GM21786 (cell line): ENCODE measurements around the gene LARGE1.

Source experiments
- ATAC-seq: cut with Tn5 transposase; IDR thresholded peaks from one replicate; pipeline ENCODE4 v1.9.1; 2021; ENCODE audit not compliant: unreplicated experiment

LARGE1 gene

DNA sequence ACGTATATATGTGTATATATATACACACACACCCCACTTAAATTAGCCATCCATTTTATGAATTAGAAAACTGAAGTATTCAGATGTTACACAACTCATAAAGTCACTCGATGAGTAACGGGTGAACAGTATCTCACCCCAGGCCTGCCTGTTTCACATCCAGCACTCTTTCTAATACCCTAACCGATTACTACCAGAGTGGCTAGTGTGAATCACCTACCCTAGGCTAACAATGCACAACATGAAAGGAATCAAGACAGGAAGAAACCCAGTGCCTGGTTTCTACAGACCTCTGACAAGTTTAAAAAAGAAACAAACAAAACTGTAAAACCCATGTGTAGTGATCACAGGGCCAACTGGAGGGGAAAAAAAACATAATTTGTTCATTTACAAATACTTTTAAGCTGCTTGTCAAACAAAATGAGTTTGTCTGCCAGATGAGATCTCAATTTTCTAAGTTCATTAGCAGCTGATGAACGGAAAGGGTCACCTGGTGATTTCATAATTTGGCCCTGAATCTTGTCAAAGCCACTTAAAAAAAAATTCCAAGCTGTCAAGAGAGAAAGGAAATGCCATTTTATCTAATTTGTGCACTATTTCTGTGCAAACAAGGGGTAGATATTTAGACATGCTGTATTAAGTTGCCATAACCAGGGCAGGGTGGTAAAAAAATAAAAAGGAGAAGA lies 134.8 kb downstream of the LARGE1 start:
- ATAC-seq, result no peak

DNA sequence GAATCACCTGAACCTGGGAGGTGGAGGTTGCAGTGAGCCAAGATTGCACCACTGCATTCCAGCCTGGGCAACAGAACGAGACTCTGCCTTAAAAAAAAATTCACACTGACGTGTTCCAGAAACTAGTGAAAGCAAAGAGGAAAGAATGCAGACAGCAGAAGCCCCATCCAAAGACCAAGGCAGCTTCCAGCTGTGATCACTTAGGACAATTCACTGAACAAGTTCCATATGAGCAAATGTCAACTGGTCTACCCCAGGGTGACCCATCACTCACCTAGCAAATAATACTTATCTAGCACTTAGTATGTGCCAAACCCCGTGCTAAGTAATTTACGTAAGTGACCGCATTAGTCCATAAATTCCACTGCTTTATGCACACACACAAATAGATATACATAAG lies 138.9 kb downstream of the LARGE1 start:
- ATAC-seq, result no peak

DNA sequence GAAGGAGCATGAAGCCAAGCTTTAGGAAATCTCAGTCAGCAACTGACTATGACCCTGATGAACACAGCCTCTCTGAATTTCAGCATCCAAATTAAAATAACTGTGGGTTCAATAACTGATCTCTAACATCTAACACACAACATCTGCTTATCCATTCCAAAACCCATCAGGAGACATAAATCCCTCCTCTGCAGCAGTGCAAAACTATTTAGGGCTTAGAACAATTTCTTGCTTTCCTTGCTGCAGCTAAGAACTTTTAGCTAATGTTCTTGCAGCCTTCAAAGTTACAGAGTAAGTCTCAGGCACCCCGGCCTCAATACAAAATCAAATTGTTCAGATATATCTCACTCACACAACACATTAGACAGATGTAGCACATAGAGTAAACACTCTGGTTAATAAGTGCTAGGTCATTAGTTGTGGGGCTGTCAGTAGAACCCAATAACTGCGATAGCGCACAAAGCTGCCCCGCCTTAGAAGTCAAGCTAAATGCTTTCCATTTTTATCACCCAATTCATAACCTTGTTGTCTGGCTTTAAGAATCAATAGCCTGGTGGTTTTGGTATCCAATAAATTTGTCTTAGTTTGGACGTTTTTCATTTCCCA lies 139.6 kb downstream of the LARGE1 start:
- ATAC-seq, result no peak

DNA sequence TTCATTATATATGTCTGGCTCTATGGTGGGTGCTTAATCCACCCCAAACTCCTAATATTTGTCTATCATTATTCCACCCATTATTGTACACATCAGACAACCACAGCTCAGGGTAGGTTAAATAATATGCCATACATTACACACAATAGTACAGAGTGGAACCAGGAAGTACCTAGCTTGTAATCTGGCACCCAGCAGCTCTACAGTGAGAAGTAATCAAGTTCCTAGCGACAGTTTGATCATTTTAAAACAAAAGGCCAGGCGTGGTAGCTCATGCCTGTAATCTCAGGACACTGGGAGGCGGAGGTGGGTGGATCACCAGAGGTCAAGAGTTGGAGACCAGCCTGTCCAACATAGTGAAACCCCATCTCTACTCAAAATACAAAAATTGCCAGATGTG lies 141.0 kb downstream of the LARGE1 start:
- no peak for ATAC-seq

DNA sequence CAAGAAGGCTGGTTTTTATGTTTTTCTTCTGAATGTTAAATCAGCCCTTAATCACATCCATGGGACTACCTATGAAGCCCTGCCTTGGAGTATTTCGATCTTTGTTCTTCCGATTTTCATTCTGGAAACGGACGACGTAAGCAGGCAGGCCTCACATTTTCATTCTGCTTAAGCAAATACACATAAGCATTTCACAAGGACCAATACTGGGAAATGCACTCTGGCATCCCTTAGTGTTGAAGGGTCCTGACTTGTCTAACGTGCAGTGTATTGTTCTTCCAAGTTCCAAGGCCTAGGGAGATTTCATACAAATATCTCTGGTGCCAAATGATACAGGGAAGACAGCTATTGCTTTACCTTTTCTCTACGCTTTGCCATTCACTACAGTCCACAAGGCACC lies 143.8 kb downstream of the LARGE1 start:
- no peak for ATAC-seq

DNA sequence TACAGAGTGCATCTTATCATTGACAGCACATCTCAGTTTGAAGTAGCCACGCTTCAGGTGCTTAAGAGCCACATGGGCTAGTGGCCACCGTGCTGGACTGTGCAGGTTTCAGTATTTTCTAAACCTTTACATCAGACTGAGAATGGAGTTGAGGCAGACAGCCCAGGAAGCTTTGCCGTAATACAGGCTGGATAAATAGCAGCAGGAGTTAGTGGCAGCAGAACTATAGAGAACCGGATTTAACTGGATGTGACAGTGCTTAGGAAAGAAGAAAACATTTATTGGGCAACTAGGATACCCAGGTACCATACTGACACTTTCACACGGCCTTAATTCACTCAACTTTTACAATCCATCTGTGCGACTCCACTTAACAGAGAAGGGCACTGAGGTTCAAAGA lies 145.5 kb downstream of the LARGE1 start:
- no peak for ATAC-seq

DNA sequence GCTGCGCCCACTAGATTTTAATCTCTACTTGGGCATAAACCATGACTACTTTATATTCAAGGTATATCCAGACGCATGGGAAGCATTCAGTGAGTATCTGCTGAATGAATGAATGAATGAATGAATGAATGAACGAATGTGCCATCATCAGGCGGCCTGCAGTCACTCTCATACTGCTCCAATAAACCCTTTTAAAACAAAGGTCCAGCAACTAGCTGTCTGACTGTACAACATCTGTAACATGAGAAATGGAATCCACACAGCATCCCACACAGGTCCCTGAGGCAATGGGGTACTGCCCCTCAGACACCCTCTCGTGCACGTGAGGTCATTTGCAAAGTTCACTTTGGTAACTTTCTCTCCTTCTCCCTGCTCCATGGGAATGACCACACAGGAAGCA lies 147.5 kb downstream of the LARGE1 start:
- no peak for ATAC-seq

DNA sequence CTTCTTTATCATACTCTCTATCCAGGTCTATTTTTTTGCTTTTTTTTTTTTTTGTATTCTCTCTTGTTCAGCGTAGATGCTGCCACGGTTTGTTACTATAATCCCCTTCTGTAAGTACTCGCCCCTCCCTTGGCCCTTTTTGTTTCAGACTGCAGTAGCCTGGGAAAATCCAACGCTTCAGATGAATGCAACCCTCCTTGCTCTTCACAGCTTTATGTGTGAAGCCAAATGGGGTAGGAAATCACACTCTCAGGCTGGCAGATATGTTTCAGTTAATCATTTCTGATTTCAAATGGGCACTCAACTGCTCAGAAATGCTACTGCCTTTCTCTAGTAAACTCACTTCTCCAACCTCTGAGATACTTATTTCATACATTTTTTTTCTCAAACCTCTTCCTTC lies 149.1 kb downstream of the LARGE1 start:
- no peak for ATAC-seq

DNA sequence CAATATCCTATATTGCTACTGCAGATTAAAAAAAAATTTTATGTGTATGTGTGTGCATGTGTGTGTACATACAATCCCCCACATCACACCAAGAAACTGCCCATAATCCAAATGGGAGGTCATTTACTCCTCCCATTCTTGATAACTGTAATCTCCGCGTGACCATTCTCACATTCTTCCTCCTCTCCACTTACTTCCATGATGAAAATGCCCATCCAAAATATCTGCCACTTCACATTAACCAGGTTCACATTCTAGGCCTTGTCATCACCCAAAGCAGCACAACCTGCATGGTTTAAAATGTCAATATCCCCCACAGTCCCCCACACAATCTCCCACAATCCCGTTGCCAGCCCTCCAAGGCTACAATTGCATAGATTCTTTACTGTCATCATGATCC lies 149.6 kb downstream of the LARGE1 start:
- ATAC-seq, result no peak

DNA sequence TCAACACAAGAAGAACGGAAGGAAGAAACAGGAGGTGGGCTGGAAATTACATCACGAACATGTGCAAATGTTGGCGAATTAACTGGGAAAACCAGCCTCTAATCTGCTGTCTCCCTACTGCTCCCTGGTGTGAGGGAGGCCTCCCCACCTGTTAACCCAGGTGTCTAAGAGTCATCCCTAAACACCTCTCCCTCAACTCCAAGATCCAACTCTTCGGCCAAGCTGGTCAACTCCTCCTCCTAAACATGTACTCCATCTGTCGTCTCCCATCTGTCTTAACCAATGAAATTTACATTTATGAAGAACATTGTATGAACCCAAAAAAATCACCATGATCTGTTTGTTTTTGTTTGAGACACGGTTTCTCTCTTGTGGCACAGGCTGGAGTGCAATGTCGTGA lies 154.2 kb downstream of the LARGE1 start:
- no peak for ATAC-seq

DNA sequence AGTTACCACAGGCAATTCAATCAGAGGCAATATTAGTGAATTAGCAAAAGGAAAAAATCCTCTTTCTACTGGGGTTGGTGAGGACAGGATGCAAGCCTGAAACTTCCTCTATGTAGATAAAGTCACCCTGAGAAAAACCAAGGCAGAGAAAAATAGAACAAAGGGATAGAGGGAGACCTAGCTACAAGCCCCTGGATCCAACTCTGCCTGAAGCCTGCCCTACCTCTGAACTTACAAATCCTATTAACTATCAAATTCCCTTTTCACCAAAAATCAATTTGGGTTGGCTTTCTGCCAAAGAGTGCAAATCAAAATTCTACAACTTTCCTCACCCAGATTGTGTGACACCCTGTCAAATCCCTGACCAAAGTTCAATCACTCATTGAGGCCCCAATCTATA lies 161.3 kb downstream of the LARGE1 start:
- no peak for ATAC-seq

DNA sequence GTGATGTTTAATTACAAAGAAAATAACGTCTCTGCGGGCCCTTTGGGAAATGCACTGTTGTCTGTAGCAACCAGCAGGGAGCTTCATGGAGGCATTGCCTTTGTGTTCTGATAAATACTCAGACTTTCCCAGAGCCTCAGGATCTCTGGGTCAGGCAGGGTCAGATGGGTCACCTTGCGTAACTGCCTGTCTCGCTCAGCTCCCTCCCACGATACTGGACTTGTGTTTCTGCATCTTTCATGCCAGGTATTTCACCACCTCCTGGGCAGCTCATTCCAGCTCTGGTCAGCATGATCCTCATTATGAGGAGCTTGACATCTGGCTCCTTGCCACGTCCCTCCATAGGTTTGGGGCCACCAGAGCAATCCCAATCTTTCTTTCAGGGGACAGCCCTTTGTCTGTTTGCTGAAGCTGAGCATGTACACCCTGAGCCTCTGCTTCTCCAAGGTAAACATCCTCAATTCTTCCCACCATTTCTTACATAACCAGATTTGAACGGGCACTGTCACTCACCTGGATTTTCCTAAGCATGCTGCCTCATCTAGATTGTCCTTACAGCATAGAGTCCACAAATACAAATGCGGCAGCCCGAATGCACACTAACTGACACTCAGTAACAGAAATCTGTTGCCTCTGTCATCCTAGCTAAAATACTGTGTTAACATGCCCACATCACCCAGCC lies 162.3 kb downstream of the LARGE1 start:
- no peak for ATAC-seq

DNA sequence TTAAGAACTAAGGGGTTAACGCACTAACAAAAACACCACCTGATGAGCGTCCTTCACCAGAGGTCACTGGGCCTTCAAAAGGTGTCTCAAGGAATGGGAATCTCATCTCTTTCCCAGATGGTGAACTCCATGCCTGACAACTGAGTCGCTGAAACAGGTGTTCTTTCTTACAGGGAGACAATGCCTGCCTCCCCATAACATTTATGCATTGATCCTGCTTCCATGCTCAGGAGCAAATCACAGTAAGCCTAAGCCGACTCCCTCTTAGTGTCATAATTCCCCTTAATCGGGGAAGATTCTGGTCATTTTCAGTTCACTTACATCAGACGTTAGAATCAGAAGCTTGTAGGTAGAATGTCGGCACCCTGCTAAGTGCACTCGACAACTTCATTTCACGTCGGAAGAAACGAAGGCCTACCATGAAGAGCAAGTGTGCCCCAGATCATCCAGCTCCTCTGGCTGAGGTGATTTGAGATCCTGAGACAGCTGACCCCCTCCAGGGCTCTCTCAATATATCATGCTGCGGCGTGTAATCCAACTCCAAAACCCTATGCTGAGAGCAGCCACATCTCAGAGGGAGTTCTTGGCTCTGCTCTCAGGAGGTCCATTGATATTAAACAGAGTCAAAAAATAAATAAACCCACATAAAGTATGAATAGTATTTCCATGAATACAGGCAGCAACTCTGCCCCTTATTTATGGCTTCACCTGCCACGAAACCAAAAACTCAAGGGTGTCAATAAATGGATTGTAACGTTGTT lies 163.1 kb downstream of the LARGE1 start:
- ATAC-seq, result no peak

DNA sequence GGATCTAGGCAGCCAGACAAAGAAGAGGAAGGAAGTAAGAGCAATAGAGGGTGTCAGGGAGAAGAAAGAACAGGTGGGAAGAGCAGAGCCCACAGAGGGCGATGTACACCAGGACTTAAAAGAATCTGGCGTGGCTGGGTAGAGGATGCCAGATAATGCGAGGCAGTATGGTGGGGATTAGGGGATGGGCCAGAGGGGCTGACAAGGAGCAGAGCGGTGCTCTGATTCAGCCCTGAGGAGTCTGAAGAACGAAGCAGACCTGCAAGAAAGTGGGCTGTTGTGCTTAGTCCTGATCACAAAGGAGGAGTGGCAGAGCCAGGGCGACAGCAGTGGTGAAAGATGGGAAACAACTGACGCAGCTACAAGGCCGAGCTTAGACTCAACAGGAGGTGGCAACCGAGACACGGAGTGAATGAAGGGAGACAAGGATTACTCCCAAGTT lies 163.7 kb downstream of the LARGE1 start:
- ATAC-seq, result no peak

DNA sequence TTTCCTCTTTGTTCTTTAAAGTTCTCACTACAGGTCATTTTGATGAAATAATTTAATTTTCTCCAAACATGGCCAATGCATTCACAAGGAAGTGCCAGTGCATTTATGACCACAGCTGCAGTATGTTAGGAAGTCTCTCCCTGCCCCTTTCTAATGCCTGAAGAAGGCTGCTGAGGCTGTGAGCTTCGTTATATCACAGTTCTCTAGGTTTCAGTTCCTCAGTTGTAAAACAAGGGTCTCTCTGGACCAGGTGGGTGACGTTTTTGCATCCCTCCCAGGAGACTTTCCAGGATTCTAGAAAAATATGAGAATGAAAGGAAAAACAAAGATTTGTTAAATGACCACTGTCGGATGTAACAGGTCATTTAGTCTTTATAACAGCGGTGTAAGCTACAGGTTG lies 171.6 kb downstream of the LARGE1 start:
- ATAC-seq, result no peak

DNA sequence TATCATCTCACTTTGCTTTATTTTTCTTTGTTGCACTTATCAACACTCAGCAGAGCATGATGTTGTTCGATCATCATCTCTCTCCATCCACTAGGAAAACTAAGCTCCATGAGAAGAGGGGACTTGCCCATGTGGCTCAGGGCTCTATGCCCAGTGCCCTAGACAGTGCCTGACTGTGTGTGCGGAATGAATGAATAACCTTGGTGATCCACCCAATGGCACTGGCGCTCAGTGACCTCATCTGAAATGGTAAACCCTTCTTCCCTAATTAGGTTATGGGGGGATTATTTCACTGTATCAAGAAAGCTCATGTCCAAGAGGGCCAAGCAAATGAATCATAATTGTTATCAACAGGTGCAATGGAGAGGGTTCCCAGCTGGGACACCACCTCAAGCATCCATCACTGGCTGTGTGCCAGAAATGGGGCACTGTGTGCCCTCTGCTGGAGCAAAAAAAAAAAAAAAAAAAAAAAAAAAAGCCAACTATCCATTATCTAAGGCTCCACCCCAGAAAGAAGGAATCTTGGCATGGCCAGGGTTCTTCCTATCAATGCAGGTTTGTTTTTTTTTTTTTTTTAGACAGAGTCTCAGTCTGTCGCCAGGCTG lies 172.6 kb downstream of the LARGE1 start:
- ATAC-seq, result no peak

DNA sequence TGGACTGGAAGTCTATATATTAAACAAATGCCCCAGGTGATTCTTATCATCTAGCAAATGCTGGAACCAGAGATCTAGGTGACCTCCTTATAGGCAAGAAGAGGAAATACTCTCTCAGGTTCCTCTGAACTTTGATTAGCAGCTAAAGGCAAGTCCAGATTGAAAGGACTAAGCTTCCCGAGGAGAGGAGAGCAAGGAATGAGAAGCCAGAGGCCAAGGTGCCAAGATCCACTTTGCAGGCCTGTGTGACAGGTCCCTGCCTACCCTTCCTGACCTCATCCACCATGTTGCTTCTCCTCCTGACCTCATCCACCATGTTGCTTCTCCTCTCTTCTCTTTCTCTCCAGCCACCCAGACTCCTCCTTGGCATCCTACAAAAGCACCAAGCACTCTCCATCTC lies 173.2 kb downstream of the LARGE1 start:
- ATAC-seq, result no peak

DNA sequence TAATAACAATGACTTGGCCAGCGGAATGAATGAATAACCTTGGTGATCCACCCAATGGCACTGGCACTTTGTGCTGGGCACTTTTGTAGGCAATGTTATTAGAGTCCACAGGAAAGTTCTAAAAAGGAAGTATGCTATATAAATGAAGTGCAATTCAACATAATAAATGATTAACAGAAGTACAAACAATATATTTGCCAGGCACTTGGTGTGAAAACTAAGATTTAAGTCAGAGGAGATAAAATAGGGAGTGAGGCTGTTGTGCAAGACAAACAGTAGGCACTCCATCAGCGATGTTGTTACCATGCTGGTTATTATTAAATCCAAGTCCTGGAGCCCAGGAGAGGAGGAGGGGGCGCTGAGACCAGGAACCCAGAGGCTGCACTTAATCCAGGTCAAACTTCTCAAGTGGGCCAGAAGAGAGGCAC lies 173.8 kb downstream of the LARGE1 start:
- ATAC-seq, result no peak

DNA sequence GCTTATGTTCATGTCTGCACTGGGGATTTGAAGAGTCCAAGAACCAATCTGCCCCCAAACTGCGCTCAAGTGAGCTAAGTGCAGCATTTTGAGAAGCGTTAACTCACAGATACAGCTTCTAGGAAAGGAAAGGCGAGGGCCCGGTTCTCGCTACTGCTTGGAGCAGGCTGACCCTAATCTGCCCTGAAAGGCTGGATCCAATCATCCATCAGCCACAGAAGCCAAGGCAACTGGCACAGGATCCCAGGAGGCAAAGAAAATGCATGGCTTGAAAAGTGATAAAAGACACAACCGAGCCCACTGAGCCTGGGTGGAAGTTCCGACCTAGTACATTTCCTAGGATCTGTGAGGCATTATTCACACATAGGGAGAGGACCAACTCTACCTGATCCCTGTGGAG lies 174.8 kb downstream of the LARGE1 start:
- ATAC-seq, result no peak

DNA sequence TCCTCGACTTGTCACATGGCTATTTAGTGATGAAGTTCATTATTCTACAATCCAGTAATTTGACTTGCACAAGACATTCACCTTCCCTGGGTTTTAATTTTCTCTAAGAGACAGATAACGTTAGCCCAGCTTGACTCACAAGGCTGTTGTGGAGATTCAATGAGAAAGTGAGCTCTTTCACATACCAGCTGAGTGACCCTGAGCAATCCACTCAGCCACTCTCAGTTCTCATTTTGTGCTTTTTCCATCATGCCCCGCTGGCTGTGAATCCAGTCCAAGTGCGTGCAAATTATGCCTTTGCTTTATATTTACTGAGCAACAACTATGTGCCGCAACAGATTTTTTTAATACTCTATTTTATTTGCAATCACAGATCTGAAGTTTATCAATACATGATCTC lies 176.5 kb downstream of the LARGE1 start:
- no peak for ATAC-seq

DNA sequence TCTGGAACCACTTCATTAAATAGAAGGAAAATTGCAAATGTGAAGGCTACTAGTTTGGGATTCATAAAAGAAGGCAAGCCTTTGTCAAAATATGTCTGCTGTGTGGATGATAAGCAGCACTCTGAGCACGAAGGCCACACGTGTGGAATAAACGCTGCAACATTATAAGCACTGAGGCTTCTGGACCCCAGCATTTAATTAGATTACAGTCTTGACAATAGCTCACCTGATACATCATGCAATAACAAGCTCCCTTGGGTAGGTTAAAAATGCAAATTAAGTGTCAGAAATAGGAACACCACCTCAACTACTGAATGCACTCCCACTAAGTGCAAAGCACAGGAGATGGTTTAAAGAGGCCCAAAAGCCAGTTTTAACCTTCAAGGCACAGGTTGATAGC lies 179.3 kb downstream of the LARGE1 start:
- ATAC-seq, result no peak
